Neural progenitor cell (in vitro differentiated cells): ENCODE data around the gene HOXA5. TPM values are rescaled to one million over a fixed set of nuclear protein-coding genes. Genes with fewer than 3 reads are reported as not detected.
A peak's percentile ranks its signal among the peaks of the same experiment; 100 is the strongest.

ENCODE experiments used
- DNase-seq: peaks from one replicate; pipeline ENCODE4 v3.0.0-alpha.2; 2016; ENCODE audit warnings: low spot score
- H2AFZ ChIP-seq: fragments of 200-600 bp; sonication (generic); replicated peaks from 2 replicates; pipeline ENCODE4 v1.6.1; 2016; ENCODE audit warnings: antibody characterized with exemption
- H3F3A ChIP-seq: fragments of 200-600 bp; sonication (generic); 2 replicates; pipeline ENCODE4 v1.6.1; 2016; ENCODE audit warnings: antibody characterized with exemption, low read depth
- H3K27ac ChIP-seq: fragments of 200-600 bp; sonication (generic); 2 replicates; pipeline ENCODE4 v1.5.1; 2016; ENCODE audit warnings: mild to moderate bottlenecking
- H3K27me3 ChIP-seq: fragments of 200-600 bp; sonication (generic); 2 replicates; pipeline ENCODE4 v1.6.1; 2016; ENCODE audit warnings: mild to moderate bottlenecking, moderate library complexity
- H3K36me3 ChIP-seq: fragments of 200-600 bp; sonication (generic); 2 replicates; pipeline ENCODE4 v1.5.1; 2016
- H3K4me1 ChIP-seq: fragments of 200-600 bp; sonication (generic); 2 replicates; pipeline ENCODE4 v1.6.1; 2016; ENCODE audit warnings: mixed run types
- H3K4me2 ChIP-seq: fragments of 200-600 bp; sonication (generic); 2 replicates; pipeline ENCODE4 v1.6.1; 2016
- H3K4me3 ChIP-seq: fragments of 200-600 bp; sonication (generic); 2 replicates; pipeline ENCODE4 v1.5.1; 2016
- H3K79me2 ChIP-seq: fragments of 200-600 bp; sonication (generic); 2 replicates; pipeline ENCODE4 v1.6.1; 2016; ENCODE audit warnings: low read depth
- H3K9ac ChIP-seq: fragments of 200-600 bp; sonication (generic); 2 replicates; pipeline ENCODE4 v1.6.1; 2016
- H3K9me3 ChIP-seq: fragments of 200-600 bp; sonication (generic); 2 replicates; pipeline ENCODE4 v1.5.1; 2016; ENCODE audit warnings: low read depth
- H4K20me1 ChIP-seq: fragments of 200-600 bp; sonication (generic); 2 replicates; pipeline ENCODE4 v1.6.1; 2016; ENCODE audit warnings: low read depth
- H3K27ac Mint-ChIP-seq: 3 replicates; pipeline ENCODE4 v1.8.0; 2021; ENCODE audit warnings: mixed read lengths
- H3K27me3 Mint-ChIP-seq: 2 replicates; pipeline ENCODE4 v1.8.0; 2022; ENCODE audit warnings: low read depth, mild to moderate bottlenecking, inconsistent platforms, moderate library complexity, mixed read lengths; ENCODE audit not compliant: insufficient read depth
- H3K36me3 Mint-ChIP-seq: 3 replicates; pipeline ENCODE4 v1.8.0; 2021; ENCODE audit warnings: mixed read lengths
- H3K4me1 Mint-ChIP-seq: 3 replicates; pipeline ENCODE4 v1.8.0; 2021; ENCODE audit warnings: mixed read lengths
- H3K4me3 Mint-ChIP-seq: 3 replicates; pipeline ENCODE4 v1.8.0; 2021; ENCODE audit warnings: mild to moderate bottlenecking, moderate library complexity, mixed read lengths
- H3K9me3 Mint-ChIP-seq: 3 replicates; pipeline ENCODE4 v1.8.0; 2020; ENCODE audit warnings: mixed read lengths
- EZH2 ChIP-seq: fragments of 200-600 bp; sonication (generic); IDR thresholded peaks from 2 replicates; pipeline ENCODE4 v1.6.1; 2017; ENCODE audit warnings: antibody characterized with exemption, mild to moderate bottlenecking, moderate library complexity
- EZH2phosphoT487 ChIP-seq: fragments of 200-600 bp; sonication (generic); IDR thresholded peaks from 2 replicates; pipeline ENCODE4 v1.6.1; 2017; ENCODE audit warnings: antibody characterized with exemption
- total RNA-seq: library from RNA; depleted of rRNA; stranded (reverse); fragments of >200 nt; gene quantifications from 2 replicates; pipeline ENCODE4 v1.2.3, GENCODE V29; 2015; ENCODE audit warnings: low replicate concordance
- TF ChIP-seq, protein P1 (sequence below): fragments of 200-600 bp; sonication (generic); IDR thresholded peaks from 2 replicates; pipeline ENCODE4 v1.5.1; 2017; ENCODE audit warnings: antibody characterized with exemption, mild to moderate bottlenecking

Gene HOXA5
- total RNA-seq, 1 donor from 2014 or later: not detected

DNA sequence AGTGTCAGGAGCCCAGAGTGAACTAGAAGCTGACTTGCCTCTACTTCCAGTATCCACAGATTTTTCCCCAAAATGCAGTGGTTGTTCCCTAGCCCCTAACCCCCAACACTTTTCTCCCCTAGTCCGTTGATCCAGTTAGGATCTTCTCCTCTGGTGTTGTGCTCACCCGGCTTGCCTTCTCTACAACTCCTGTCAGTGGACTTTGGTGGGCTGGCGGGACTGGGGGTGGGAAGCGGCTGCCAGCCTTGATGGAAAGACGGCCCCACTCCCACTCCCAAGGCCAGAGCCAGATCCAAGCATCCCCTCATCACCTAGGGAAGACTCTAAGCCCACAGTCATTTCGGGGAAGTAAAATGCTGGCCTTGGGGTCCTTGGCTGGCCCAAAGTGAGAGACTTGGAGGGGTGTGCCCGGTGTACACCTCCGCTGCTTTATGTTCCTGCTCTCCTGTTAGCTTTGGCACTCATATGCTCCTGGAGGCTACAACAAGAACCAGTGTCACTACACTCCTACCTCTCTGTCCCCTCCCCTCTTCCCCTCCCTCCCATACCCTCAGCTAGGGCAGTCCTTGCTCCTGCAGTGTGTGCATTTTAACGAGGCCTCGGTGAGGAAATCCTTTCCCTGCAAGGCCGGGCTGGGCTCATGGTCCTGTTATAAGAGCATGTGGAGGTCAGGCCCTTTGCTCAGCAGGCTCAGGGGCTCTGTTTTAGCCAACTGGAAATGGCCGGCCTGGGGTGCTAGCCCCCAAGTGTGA, 31.6 kb upstream of the HOXA5 start:
- no peaks in the 10 kb centered on the region for H3K79me2 ChIP-seq
- DNase-seq: no peak
- Mint-ChIP-seq H3K9me3 (peaks cover 22% of the 10 kb centered on the region), H3K4me3 (no peak overlapping the region), H3K27ac (no peak overlapping the region), H3K36me3 (no peaks in the 10 kb centered on the region), H3K27me3 (peaks cover 85% of the 10 kb centered on the region), H3K4me1 (peaks cover 7% of the 10 kb centered on the region)
- no peak for TF ChIP-seq EZH2phosphoT487
- TF ChIP-seq, protein P1, sequence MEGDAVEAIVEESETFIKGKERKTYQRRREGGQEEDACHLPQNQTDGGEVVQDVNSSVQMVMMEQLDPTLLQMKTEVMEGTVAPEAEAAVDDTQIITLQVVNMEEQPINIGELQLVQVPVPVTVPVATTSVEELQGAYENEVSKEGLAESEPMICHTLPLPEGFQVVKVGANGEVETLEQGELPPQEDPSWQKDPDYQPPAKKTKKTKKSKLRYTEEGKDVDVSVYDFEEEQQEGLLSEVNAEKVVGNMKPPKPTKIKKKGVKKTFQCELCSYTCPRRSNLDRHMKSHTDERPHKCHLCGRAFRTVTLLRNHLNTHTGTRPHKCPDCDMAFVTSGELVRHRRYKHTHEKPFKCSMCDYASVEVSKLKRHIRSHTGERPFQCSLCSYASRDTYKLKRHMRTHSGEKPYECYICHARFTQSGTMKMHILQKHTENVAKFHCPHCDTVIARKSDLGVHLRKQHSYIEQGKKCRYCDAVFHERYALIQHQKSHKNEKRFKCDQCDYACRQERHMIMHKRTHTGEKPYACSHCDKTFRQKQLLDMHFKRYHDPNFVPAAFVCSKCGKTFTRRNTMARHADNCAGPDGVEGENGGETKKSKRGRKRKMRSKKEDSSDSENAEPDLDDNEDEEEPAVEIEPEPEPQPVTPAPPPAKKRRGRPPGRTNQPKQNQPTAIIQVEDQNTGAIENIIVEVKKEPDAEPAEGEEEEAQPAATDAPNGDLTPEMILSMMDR: no peak
- TF ChIP-seq EZH2: no peak
- H3K9me3 ChIP-seq: no peaks in the 10 kb centered on the region
- no peak overlapping the region for H3K9ac ChIP-seq
- H3F3A ChIP-seq: no peaks in the 10 kb centered on the region
- H4K20me1 ChIP-seq: peaks cover 98% of the 10 kb centered on the region
- no peak overlapping the region for H3K4me2 ChIP-seq
- H3K4me3 ChIP-seq: no peak overlapping the region
- no peaks in the 10 kb centered on the region for H3K4me1 ChIP-seq
- H3K27me3 ChIP-seq: peaks cover 100% of the 10 kb centered on the region
- H3K36me3 ChIP-seq: no peaks in the 10 kb centered on the region
- no peak overlapping the region for H3K27ac ChIP-seq
- no peak overlapping the region for H2AFZ ChIP-seq

DNA sequence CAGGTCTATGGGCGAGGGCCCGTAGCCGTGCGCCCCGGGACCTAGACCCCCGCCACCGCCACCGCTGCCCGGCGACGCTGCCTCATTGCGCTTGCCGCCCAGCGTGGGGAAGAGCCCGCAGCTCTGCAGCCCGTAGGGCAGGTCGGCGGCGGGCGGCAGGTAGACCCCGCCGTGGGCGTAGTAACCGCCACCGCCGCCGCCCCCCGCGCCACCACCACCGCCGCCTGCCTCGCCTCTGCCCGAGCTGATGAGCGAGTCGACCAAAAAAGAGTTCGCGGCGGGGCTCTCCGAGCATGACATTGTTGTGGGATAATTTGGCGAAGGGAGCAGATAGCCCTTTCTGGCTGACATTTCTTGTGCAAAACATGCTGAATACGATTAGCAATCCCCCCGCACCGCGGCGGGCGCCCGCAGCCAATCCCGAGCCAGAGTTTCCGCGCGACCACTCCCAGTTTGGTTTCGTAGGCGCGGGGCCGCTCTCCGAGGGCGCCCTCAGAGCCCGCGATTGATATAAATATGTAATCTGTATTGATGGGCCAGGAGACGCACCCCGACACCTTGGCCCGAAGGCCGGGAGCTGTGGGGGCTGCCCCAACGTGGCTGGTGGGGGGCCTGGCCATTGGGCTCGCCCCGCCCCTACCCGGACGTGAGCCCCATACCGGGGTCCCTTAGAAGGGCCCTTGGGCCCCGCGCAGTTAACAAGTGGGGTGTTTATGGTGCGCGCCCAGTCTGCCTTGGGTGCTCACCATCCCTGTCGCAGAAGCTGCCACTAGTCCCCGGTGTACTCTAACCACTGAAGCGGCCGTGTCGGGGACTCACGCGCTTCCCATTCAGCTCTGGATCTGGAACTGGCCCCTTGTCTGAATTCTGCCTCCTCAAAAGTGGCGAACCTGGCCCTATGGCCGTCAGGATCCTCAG, 30.7 kb upstream of the HOXA5 start, which contains the start of gene HOXA10:
Gene HOXA10 (minus strand): TSS at position 365 of the 918 bp plus-strand sequence. CDS start 14 bp downstream, at position 351.
- Mint-ChIP-seq H3K4me1 (peaks cover 2% of the 10 kb centered on the region), H3K36me3 (no peaks in the 10 kb centered on the region), H3K4me3 (no peak within 1 kb of the TSS), H3K27ac (no peak within 1 kb of the TSS), H3K27me3 (peaks cover 80% of the 10 kb centered on the region), H3K9me3 (peaks cover 16% of the 10 kb centered on the region)
- Histone ChIP-seq H3K79me2 (no peaks in the 10 kb centered on the region), H3K4me3 (no peak within 1 kb of the TSS), H3K36me3 (no peaks in the 10 kb centered on the region), H3K9me3 (no peaks in the 10 kb centered on the region), H3K27me3 (peaks cover 100% of the 10 kb centered on the region), H3K4me2 (peak within 1 kb of the TSS; percentile 42), H3K27ac (no peak within 1 kb of the TSS), H3K4me1 (no peaks in the 10 kb centered on the region), H2AFZ (no peak within 1 kb of the TSS), H4K20me1 (peaks cover 98% of the 10 kb centered on the region), H3K9ac (no peak within 1 kb of the TSS), H3F3A (no peaks in the 10 kb centered on the region)
- TF ChIP-seq, protein P1: no peak
- TF ChIP-seq EZH2phosphoT487: peak; percentile 95
- peak; percentile 72 for TF ChIP-seq EZH2
- no peak for DNase-seq

DNA sequence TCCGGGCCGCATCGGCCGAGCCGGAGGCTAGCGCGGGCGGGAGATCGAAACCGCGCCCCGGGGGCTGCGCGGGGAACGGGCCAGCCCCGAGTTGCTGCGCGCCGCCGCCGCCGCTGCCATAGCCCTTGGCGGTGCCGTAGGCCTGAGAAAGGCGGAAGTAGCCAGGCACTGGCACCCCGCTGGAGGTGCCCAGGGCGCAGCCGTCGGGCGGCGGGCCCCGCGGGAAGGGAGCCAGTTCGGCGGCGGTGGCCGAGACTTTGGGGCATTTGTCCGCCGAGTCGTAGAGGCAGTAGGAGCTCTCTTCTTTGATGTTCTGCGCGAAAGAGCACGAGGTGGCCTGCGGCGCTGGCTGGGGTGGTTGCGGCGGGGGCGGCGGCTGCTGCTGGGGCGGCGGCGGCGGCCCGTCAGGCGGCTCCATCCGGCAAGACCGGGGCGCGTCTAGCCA, 30.1 kb upstream of the HOXA5 start:
- peaks cover 80% of the 10 kb centered on the region for H3K27me3 Mint-ChIP-seq
- no peaks in the 10 kb centered on the region for H3K9me3 ChIP-seq
- TF ChIP-seq EZH2phosphoT487 (peak; percentile 97), EZH2 (peak; percentile 99)
- TF ChIP-seq, protein P1: no peak
- H3K27me3 ChIP-seq: peaks cover 100% of the 10 kb centered on the region
- no peaks in the 10 kb centered on the region for H3K36me3 Mint-ChIP-seq
- H3K4me1 Mint-ChIP-seq: peaks cover 2% of the 10 kb centered on the region
- H3K27ac Mint-ChIP-seq: no peak overlapping the region
- H2AFZ ChIP-seq: no peak overlapping the region
- H3K4me3 ChIP-seq: no peak overlapping the region
- no peaks in the 10 kb centered on the region for H3K79me2 ChIP-seq
- H3K4me3 Mint-ChIP-seq: no peak overlapping the region
- DNase-seq: no peak
- H3F3A ChIP-seq: no peaks in the 10 kb centered on the region
- no peak overlapping the region for H3K9ac ChIP-seq
- peak overlapping the region; percentile 42 for H3K4me2 ChIP-seq
- no peaks in the 10 kb centered on the region for H3K36me3 ChIP-seq
- no peak overlapping the region for H3K27ac ChIP-seq
- H3K4me1 ChIP-seq: no peaks in the 10 kb centered on the region
- H4K20me1 ChIP-seq: peaks cover 98% of the 10 kb centered on the region
- H3K9me3 Mint-ChIP-seq: peaks cover 12% of the 10 kb centered on the region
